H1 (cell line): ENCODE measurements around the gene PARD6A. TPM values are rescaled to one million over a fixed set of nuclear protein-coding genes. Genes with fewer than 3 reads are reported as not detected.

Experiments used
- CTCF ChIA-PET: fragments of 300-600 bp; sonication (Branson Sonifier 250); formaldehyde crosslinking; loops from one replicate; lab custom pipeline; 2021; ENCODE audit not compliant: partially characterized antibody; lab: Charles Lee
- POLR2A ChIA-PET: fragments of 300-600 bp; sonication (Branson Sonifier 250); formaldehyde crosslinking; loops from one replicate; lab custom pipeline; 2021; ENCODE audit warnings: inconsistent platforms; ENCODE audit not compliant: partially characterized antibody; lab: Charles Lee
- DNase-seq, 2 experiments: peaks; one replicate each; pipeline versions ENCODE4 v3.0.0 to v3.0.0-alpha.2; 2010 to 2022; ENCODE audit warnings: low spot score in 2 of 2, low read depth in 1 of 2, mixed read lengths in 1 of 2
- FAIRE-seq: peaks from 2 replicates; lab custom pipeline; 2011; peaks lifted over from hg19 to GRCh38; lab: Jason Lieb, UNC
- H2AFZ ChIP-seq: 2 replicates; pipeline ENCODE4 v1.8.1; 2012; ENCODE audit warnings: low read length, inconsistent platforms
- H2AK5ac ChIP-seq: 2 replicates; pipeline ENCODE4 v1.6.1; 2013; ENCODE audit warnings: low read depth, low read length
- H2BK120ac ChIP-seq: replicated peaks from 2 replicates; pipeline ENCODE3; 2013; ENCODE audit warnings: low read depth, low read length, inconsistent platforms
- H2BK12ac ChIP-seq: 2 replicates; pipeline ENCODE4 v1.6.1; 2013; ENCODE audit warnings: low read depth, low read length
- H2BK15ac ChIP-seq: 2 replicates; pipeline ENCODE4 v1.6.1; 2013; ENCODE audit warnings: low read length
- H2BK20ac ChIP-seq: 2 replicates; pipeline ENCODE4 v1.6.1; 2013; ENCODE audit warnings: low read length
- H2BK5ac ChIP-seq: 2 replicates; pipeline ENCODE4 v1.6.1; 2013; ENCODE audit warnings: low read depth, low read length
- H3K14ac ChIP-seq: 2 replicates; pipeline ENCODE4 v1.6.1; 2013; ENCODE audit warnings: inconsistent platforms; ENCODE audit not compliant: insufficient read length
- H3K18ac ChIP-seq: 2 replicates; pipeline ENCODE4 v1.6.1; 2013; ENCODE audit warnings: low read length; ENCODE audit errors: extremely low read depth
- H3K23ac ChIP-seq: 2 replicates; pipeline ENCODE4 v1.6.1; 2013; ENCODE audit warnings: inconsistent platforms; ENCODE audit not compliant: insufficient read length
- H3K23me2 ChIP-seq: 2 replicates; pipeline ENCODE4 v1.6.1; 2013; ENCODE audit warnings: low read depth, low read length
- H3K27ac ChIP-seq: 2 replicates; pipeline ENCODE4 v1.6.1; 2011; ENCODE audit warnings: low read depth, low read length, inconsistent platforms
- H3K27me3 ChIP-seq, 4 experiments: replicated peaks in 1 of 4; 1 replicate in 1 of 4; 2 replicates in 3 of 4; pipeline versions ENCODE4 v1.6.1 to v1.8.1; 2011 to 2013; ENCODE audit warnings: low read length in 3 of 4, mild to moderate bottlenecking in 3 of 4, inconsistent platforms in 2 of 4, mixed read lengths in 2 of 4, moderate library complexity in 1 of 4; ENCODE audit not compliant: control insufficient read depth in 3 of 4, insufficient read depth in 3 of 4; ENCODE audit errors: extremely low read depth in 1 of 4
- H3K36me3 ChIP-seq, 4 experiments: 2 replicates each; pipeline versions ENCODE4 v1.6.1 to v1.8.1; 2011 to 2013; ENCODE audit warnings: mild to moderate bottlenecking in 4 of 4, low read length in 3 of 4, moderate library complexity in 2 of 4, control low read depth in 1 of 4, inconsistent platforms in 1 of 4; ENCODE audit not compliant: insufficient read depth in 4 of 4, control insufficient read depth in 2 of 4
- H3K4ac ChIP-seq: replicated peaks from 2 replicates; pipeline ENCODE3; 2013; ENCODE audit warnings: low read length, low read depth, mixed read lengths, inconsistent platforms; ENCODE audit not compliant: insufficient read length
- H3K4me1 ChIP-seq, 4 experiments: replicated peaks in 1 of 4; 1 replicate in 1 of 4; 2 replicates in 3 of 4; pipeline versions ENCODE4 v1.6.1 to v1.8.1; 2011 to 2013; ENCODE audit warnings: low read length in 3 of 4, inconsistent platforms in 2 of 4, mixed read lengths in 1 of 4; ENCODE audit not compliant: insufficient read depth in 4 of 4, control insufficient read depth in 3 of 4
- H3K4me2 ChIP-seq, 2 experiments: 2 replicates each; pipeline versions ENCODE4 v1.6.1 to v1.8.1; 2011 to 2013; ENCODE audit warnings: low read depth in 2 of 2, low read length in 2 of 2, control low read depth in 1 of 2, inconsistent platforms in 1 of 2, mild to moderate bottlenecking in 1 of 2; ENCODE audit not compliant: insufficient read depth in 1 of 2
- H3K4me3 ChIP-seq, 4 experiments: fragments of 200-600, 300-600 bp in 1 of 4; sonication (generic), shearing (Covaris generic), sonication (Bioruptor Twin) in 1 of 4; 2 replicates each; pipeline versions ENCODE4 v1.5.1 to v1.8.1; 2011 to 2016; ENCODE audit warnings: low read length in 4 of 4, low read depth in 3 of 4, control low read depth in 2 of 4, inconsistent platforms in 2 of 4, mild to moderate bottlenecking in 2 of 4, mixed read lengths in 1 of 4, moderate library complexity in 1 of 4; ENCODE audit not compliant: insufficient read depth in 2 of 4; ENCODE audit errors: extremely low read depth in 1 of 4
- H3K56ac ChIP-seq: replicated peaks from 2 replicates; pipeline ENCODE3; 2013; ENCODE audit warnings: low read depth, mild to moderate bottlenecking, mixed read lengths, low read length, inconsistent platforms; ENCODE audit not compliant: insufficient read length
- H3K79me1 ChIP-seq: 2 replicates; pipeline ENCODE4 v1.6.1; 2013; ENCODE audit warnings: low read depth, low read length, control low read depth
- H3K79me2 ChIP-seq, 2 experiments: 2 replicates each; pipeline versions ENCODE4 v1.6.1 to v1.8.1; 2012 to 2013; ENCODE audit warnings: low read length in 2 of 2, mild to moderate bottlenecking in 2 of 2, inconsistent platforms in 1 of 2; ENCODE audit not compliant: insufficient read depth in 2 of 2, control insufficient read depth in 1 of 2
- H3K9ac ChIP-seq, 4 experiments: replicated peaks in 1 of 4; 1 replicate in 1 of 4; 2 replicates in 3 of 4; pipeline versions ENCODE4 v1.6.1 to v1.8.1; 2011 to 2013; ENCODE audit warnings: low read depth in 3 of 4, low read length in 3 of 4, control low read depth in 2 of 4, mild to moderate bottlenecking in 2 of 4, moderate library complexity in 2 of 4, inconsistent platforms in 1 of 4; ENCODE audit errors: extremely low read depth in 1 of 4
- H3K9me3 ChIP-seq, 2 experiments: 2 replicates each; pipeline versions ENCODE4 v1.6.1 to v1.8.1; 2012 to 2013; ENCODE audit warnings: mild to moderate bottlenecking in 2 of 2, moderate library complexity in 2 of 2, control low read depth in 1 of 2, inconsistent platforms in 1 of 2, low read depth in 1 of 2, low read length in 1 of 2, mixed read lengths in 1 of 2; ENCODE audit not compliant: insufficient read depth in 2 of 2
- H4K20me1 ChIP-seq, 2 experiments: replicated peaks in 1 of 2; 2 replicates each; pipeline versions ENCODE3 to v1.8.1; 2011 to 2013; ENCODE audit warnings: inconsistent platforms in 2 of 2, low read length in 2 of 2, mild to moderate bottlenecking in 1 of 2; ENCODE audit not compliant: insufficient read depth in 2 of 2, control insufficient read depth in 1 of 2
- H4K5ac ChIP-seq: 2 replicates; pipeline ENCODE4 v1.6.1; 2013; ENCODE audit warnings: low read length, low read depth, mixed read lengths, inconsistent platforms; ENCODE audit not compliant: insufficient read length
- H4K8ac ChIP-seq: 2 replicates; pipeline ENCODE4 v1.8.0; 2013; ENCODE audit warnings: mild to moderate bottlenecking, moderate library complexity, low read length, inconsistent platforms; ENCODE audit not compliant: insufficient read depth; ENCODE audit errors: extremely low read depth
- H4K91ac ChIP-seq: replicated peaks from 2 replicates; pipeline ENCODE3; 2013; ENCODE audit warnings: low read length, mixed read lengths, inconsistent platforms; ENCODE audit not compliant: insufficient read length
- WGBS, 2 experiments: shearing (Covaris generic) in 1 of 2; methylation state at CpG; one replicate each; pipeline versions ENCODE4 v1.1.6 to v1.1.7; 2013 to 2015; ENCODE audit warnings: low lambda C conversion rate in 2 of 2, mixed read lengths in 2 of 2, inconsistent platforms in 1 of 2, low coverage in 1 of 2, missing lambda C conversion rate in 1 of 2; ENCODE audit not compliant: insufficient replicate concordance in 2 of 2, insufficient coverage in 1 of 2, insufficient read length in 1 of 2; ENCODE audit errors: extremely low coverage in 1 of 2, missing lambda C conversion rate in 1 of 2; 5-methylcytosine and 5-hydroxymethylcytosine counted together
- polyA plus RNA-seq, 7 experiments: library from polyadenylated mRNA; depleted of rRNA in 3 of 7; stranded (reverse) in 5 of 7; unstranded in 2 of 7; fragments of >200 nt in 5 of 7; fragments of 200-250 nt in 2 of 7; gene quantifications; 1 replicate in 5 of 7; 2 replicates in 1 of 7; 4 replicates in 1 of 7; pipeline versions ENCODE4 v1.2.1 to v1.2.3, GENCODE V29; 2011 to 2013; ENCODE audit warnings: missing spikeins in 2 of 7, mixed read lengths in 2 of 7
- total RNA-seq: library from RNA; stranded (reverse); fragmentation: NEBNext Ultra II Directional; extraction: Animal tissue kit (Norgen Biotek cat#: 25700); gene quantifications from 2 replicates; pipeline ENCODE4 v1.2.1, GENCODE V29; 2021

The PARD6A gene
- total and polyA plus RNA-seq, 2 of the 8 experiments (the other 6 are each of a cell fraction or from before 2014, with no cell fraction given), result 15.1 to 21.8 TPM

GRCh38 chr16:67683767-67684166, 23.0 kb downstream of the PARD6A start:
- Histone ChIP-seq H3K27me3 (no peaks in the 10 kb centered on the region), H3K9me3 (no peaks in the 10 kb centered on the region)
- CTCF ChIA-PET, result interaction anchor here (1.3 to 7.2 kb wide), 3 partner anchors 11 to 245 kb away, joined by 4 to 45 read pairs (median 9); no protein-coding TSS in a partner anchor

More at GRCh38 chr16:67683767-67684166, 23.0 kb downstream of the PARD6A start:
- Histone ChIP-seq H3K79me2 (peaks cover 0 to 3% of the 10 kb centered on the region in 2 experiments; a peak in 1 of 4 replicates), H2BK20ac (no peak overlapping the region), H3K36me3 (peaks cover 3 to 16% (median 10%) of the 10 kb centered on the region in 4 experiments; a peak in 6 of 8 replicates), H3K4me3 (no peak overlapping the region), H3K4me1 (no peaks in the 10 kb centered on the region), H3K23ac (no peak overlapping the region), H4K91ac (no peak overlapping the region), H3K27ac (no peak overlapping the region), H3K79me1 (no peaks in the 10 kb centered on the region), H4K5ac (no peak overlapping the region), H3K14ac (no peak overlapping the region), H4K20me1 (peaks cover 1 to 3% of the 10 kb centered on the region in 2 experiments), H3K4ac (no peak overlapping the region), H2BK15ac (no peak overlapping the region), H3K4me2 (no peak overlapping the region), H4K8ac (no peak overlapping the region), H2BK5ac (no peak overlapping the region), H3K23me2 (no peaks in the 10 kb centered on the region), H2AFZ (no peak overlapping the region), H3K56ac (no peak overlapping the region), H3K9ac (no peak overlapping the region), H2BK12ac (no peak overlapping the region), H2BK120ac (no peak overlapping the region), H3K18ac (no peak overlapping the region), H2AK5ac (no peak overlapping the region)
- WGBS, 2 experiments, result 98% methylated on average over 4 of the region's 4 CpGs; no CpG with 5 or more reads in 1 of the 2 experiments
- DNase-seq, result no peak
- POLR2A ChIA-PET, result no interaction called here
- no peak for FAIRE-seq
